ENCODE data around the gene GALNT18. TPM values are rescaled to one million over a fixed set of nuclear protein-coding genes. Genes with fewer than 3 reads are reported as not detected.

The GALNT18 gene
- polyA plus RNA-seq, 1 donor (not counting 4 experiments of a cell fraction or from before 2014, with no cell fraction given): 27.2 TPM

DNA sequence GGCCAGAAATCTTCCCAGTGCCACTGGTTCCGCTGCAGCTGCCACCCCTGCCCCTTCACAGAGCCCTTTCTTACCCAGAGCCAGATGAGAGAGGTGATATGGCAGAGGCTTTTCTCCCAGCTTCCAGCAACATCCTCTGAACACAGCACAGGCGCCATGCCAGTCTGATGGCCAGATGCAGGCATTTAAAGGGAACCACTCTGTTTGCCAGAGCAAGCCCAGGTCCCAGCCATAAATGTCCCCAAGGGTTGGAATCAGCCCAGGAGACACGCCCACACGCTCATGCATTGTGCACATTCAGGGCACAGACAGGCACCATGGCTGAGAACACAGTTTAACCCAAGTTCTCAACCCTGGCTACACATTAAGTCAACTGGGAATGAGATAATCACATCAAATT lies 154.5 kb downstream of the GALNT18 start:
- H2AFZ ChIP-seq (ENCODE audit: control insufficient read depth, low read length): no peak overlapping the region
- TF ChIP-seq, protein P1, sequence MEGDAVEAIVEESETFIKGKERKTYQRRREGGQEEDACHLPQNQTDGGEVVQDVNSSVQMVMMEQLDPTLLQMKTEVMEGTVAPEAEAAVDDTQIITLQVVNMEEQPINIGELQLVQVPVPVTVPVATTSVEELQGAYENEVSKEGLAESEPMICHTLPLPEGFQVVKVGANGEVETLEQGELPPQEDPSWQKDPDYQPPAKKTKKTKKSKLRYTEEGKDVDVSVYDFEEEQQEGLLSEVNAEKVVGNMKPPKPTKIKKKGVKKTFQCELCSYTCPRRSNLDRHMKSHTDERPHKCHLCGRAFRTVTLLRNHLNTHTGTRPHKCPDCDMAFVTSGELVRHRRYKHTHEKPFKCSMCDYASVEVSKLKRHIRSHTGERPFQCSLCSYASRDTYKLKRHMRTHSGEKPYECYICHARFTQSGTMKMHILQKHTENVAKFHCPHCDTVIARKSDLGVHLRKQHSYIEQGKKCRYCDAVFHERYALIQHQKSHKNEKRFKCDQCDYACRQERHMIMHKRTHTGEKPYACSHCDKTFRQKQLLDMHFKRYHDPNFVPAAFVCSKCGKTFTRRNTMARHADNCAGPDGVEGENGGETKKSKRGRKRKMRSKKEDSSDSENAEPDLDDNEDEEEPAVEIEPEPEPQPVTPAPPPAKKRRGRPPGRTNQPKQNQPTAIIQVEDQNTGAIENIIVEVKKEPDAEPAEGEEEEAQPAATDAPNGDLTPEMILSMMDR (optimal IDR thresholded peaks at IDR 0.05 in 1 of 3, IDR thresholded peaks at IDR 0.05 in 1 of 3, conservative IDR thresholded peaks at IDR 0.05 in 1 of 3; ENCODE audit: extremely low read depth in 1 of 3, insufficient read depth in 2 of 3, low read length in 3 of 3): no peak
- TF ChIP-seq EZH2 (IDR thresholded peaks at IDR 0.05; ENCODE audit: low read length): no peak
- H3K4me3 ChIP-seq (ENCODE audit: control insufficient read depth in 2 of 3, extremely low read depth in 1 of 3, insufficient read depth in 2 of 3, low read depth in 1 of 3, low read length in 3 of 3): no peak overlapping the region
- no peaks in the 10 kb centered on the region for H3K9me3 ChIP-seq (ENCODE audit: control insufficient read depth, low read depth, low read length)
- FAIRE-seq (no peak), DNase-seq (ENCODE audit: low read depth, low spot score) (no peak)
- H3K9me1 ChIP-seq (ENCODE audit: control insufficient read depth, extremely low read depth, insufficient read depth, low read length): no peaks in the 10 kb centered on the region
- no peaks in the 10 kb centered on the region for H3K27me3 ChIP-seq (ENCODE audit: control insufficient read depth, extremely low read depth, insufficient read depth, low read length)
- no peaks in the 10 kb centered on the region for H3K79me2 ChIP-seq (ENCODE audit: control insufficient read depth, insufficient read depth, low read length)
- H3K36me3 ChIP-seq (ENCODE audit: control insufficient read depth in 2 of 2, extremely low read depth in 1 of 2, insufficient read depth in 2 of 2, low read length in 2 of 2): peaks cover 0 to 2% of the 10 kb centered on the region in 2 experiments
- H3K9ac ChIP-seq (ENCODE audit: control insufficient read depth, extremely low read depth, insufficient read depth, low read length): no peak overlapping the region
- dilution Hi-C loops (cut with MboI; ENCODE audit: extremely low pct_ligation_motif_present, low sequenced_read_pairs): no loop called here
- H3K27ac ChIP-seq (ENCODE audit: control insufficient read depth, insufficient read depth, low read length): no peak overlapping the region
- H3K4me2 ChIP-seq (ENCODE audit: control insufficient read depth, extremely low read depth, insufficient read depth, low read depth, low read length): no peak overlapping the region
- H3K4me1 ChIP-seq (ENCODE audit: control insufficient read depth, extremely low read depth, insufficient read depth, low read length): peaks cover 5% of the 10 kb centered on the region
- no peaks in the 10 kb centered on the region for H4K20me1 ChIP-seq (ENCODE audit: control insufficient read depth, extremely low read depth, insufficient read depth, low read length)

DNA sequence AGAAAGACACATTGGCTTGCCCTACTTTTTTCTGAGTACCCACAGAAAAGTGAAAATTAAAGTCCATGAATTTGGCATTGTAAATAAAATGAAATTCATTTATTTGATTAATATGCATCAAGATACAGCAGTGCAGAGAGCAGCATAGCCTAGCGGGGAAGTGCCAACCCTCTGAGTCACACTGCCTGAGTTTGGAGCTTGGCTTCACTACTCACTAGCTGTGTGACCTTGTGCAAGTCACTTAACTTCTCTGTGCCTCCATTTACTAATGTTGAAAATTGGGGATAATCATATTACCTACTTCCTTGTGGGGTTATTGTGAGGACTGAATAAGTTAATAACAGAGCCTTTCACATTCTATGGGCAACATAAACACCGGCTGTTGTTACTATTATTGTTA lies 157.2 kb downstream of the GALNT18 start:
- Histone ChIP-seq H3K9ac (ENCODE audit: control insufficient read depth, extremely low read depth, insufficient read depth, low read length) (no peak overlapping the region), H2AFZ (ENCODE audit: control insufficient read depth, low read length) (no peak overlapping the region), H3K4me1 (ENCODE audit: control insufficient read depth, extremely low read depth, insufficient read depth, low read length) (peaks cover 5% of the 10 kb centered on the region), H3K4me2 (ENCODE audit: control insufficient read depth, extremely low read depth, insufficient read depth, low read depth, low read length) (no peak overlapping the region), H3K27me3 (ENCODE audit: control insufficient read depth, extremely low read depth, insufficient read depth, low read length) (no peaks in the 10 kb centered on the region), H3K9me3 (ENCODE audit: control insufficient read depth, low read depth, low read length) (no peaks in the 10 kb centered on the region), H3K36me3 (ENCODE audit: control insufficient read depth in 2 of 2, extremely low read depth in 1 of 2, insufficient read depth in 2 of 2, low read length in 2 of 2) (no peaks in the 10 kb centered on the region), H3K9me1 (ENCODE audit: control insufficient read depth, extremely low read depth, insufficient read depth, low read length) (no peaks in the 10 kb centered on the region), H4K20me1 (ENCODE audit: control insufficient read depth, extremely low read depth, insufficient read depth, low read length) (no peaks in the 10 kb centered on the region), H3K79me2 (ENCODE audit: control insufficient read depth, insufficient read depth, low read length) (no peaks in the 10 kb centered on the region), H3K27ac (ENCODE audit: control insufficient read depth, insufficient read depth, low read length) (no peak overlapping the region), H3K4me3 (ENCODE audit: control insufficient read depth in 2 of 3, extremely low read depth in 1 of 3, insufficient read depth in 2 of 3, low read depth in 1 of 3, low read length in 3 of 3) (no peak overlapping the region)
- dilution Hi-C loops (cut with MboI; ENCODE audit: extremely low pct_ligation_motif_present, low sequenced_read_pairs): no loop called here
- no peak for DNase-seq (ENCODE audit: low read depth, low spot score)
- TF ChIP-seq, protein P1 (optimal IDR thresholded peaks at IDR 0.05 in 1 of 3, IDR thresholded peaks at IDR 0.05 in 1 of 3, conservative IDR thresholded peaks at IDR 0.05 in 1 of 3; ENCODE audit: extremely low read depth in 1 of 3, insufficient read depth in 2 of 3, low read length in 3 of 3): peak in 1 of 3 experiments; percentile 8
- no peak for TF ChIP-seq EZH2 (IDR thresholded peaks at IDR 0.05; ENCODE audit: low read length)
- FAIRE-seq: no peak

Measured in keratinocyte (primary cell).